Non-pigmented ciliary epithelial cell (primary cell): Measurements from ENCODE around the gene LRP1-AS.
A peak's percentile ranks its signal among the peaks of the same experiment; 100 is the strongest.

Source experiments
- DNase-seq: peaks from one replicate; pipeline ENCODE4 v3.0.0-alpha.2; 2010; ENCODE audit warnings: low read depth

The LRP1-AS gene

GRCh38 chr12:57180321-57180989 is 33.0 kb upstream of the LRP1-AS start:
- no peak for DNase-seq

- no peak for DNase-seq
Measured at GRCh38 chr12:57179331-57180086, 32.1 kb upstream of the LRP1-AS start.

GRCh38 chr12:57178213-57178612 is 30.8 kb upstream of the LRP1-AS start:
- DNase-seq: no peak

DNA sequence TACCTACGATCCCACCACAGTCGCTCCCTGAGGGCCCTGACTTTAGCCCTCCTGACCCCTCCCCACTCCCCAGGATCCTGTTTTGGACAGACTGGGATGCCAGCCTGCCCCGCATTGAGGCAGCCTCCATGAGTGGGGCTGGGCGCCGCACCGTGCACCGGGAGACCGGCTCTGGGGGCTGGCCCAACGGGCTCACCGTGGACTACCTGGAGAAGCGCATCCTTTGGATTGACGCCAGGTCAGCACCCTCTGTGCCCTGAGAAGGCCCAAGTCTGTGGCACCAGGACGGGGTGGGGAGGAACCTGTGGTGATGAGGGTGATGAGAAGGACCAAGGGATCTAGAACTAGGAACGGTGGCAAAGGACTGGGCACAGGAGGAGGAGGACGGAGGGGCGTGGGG is 29.9 kb upstream of the LRP1-AS start:
- no peak for DNase-seq

GRCh38 chr12:57176846-57177245 is 29.4 kb upstream of the LRP1-AS start:
- no peak for DNase-seq

DNA sequence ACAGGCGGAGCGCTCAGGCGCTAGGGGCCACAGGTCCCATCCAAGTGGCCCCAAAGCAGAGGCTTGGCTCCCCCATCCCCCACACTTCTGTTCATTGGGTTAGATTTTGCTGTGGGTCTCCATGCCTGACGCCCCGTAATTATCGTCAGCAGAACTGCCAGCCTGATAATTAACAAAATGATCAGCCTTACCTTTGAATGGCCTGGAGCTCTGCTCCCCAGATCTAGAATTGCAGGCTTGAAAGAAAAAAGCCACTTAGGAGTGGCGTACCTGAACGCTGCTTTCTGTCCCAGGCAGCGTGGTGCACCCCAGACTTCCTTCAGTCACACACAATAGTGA is 28.7 kb upstream of the LRP1-AS start:
- no peak for DNase-seq

GRCh38 chr12:57175428-57176138 is 28.2 kb upstream of the LRP1-AS start:
- no peak for DNase-seq

- DNase-seq: no peak
Measured at GRCh38 chr12:57173683-57174082, 26.3 kb upstream of the LRP1-AS start.

- no peak for DNase-seq
Measured at GRCh38 chr12:57173089-57173488, 25.7 kb upstream of the LRP1-AS start.

- DNase-seq: peak; percentile 47
Measured at GRCh38 chr12:57171668-57172067, 24.2 kb upstream of the LRP1-AS start.

DNA sequence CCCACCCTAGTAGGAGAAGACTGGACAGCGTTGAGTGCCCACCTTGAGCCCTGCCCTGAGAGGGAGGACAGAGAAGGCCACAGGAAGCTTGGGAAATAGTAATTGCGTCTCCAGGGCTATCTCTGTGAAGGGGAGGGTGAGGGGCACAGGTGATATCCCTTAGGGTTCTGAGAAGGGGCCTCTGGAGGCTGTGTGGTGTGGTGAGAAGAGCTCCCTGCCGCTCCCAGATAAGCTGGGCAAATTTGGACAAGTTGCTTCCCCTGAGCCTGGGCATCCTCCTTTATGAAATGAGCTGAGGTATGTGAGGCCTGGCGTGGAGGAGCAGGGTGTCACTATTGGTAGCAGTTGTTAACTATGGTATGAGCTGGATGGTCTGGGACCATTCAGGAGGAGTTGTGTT is 23.5 kb upstream of the LRP1-AS start:
- no peak for DNase-seq

DNA sequence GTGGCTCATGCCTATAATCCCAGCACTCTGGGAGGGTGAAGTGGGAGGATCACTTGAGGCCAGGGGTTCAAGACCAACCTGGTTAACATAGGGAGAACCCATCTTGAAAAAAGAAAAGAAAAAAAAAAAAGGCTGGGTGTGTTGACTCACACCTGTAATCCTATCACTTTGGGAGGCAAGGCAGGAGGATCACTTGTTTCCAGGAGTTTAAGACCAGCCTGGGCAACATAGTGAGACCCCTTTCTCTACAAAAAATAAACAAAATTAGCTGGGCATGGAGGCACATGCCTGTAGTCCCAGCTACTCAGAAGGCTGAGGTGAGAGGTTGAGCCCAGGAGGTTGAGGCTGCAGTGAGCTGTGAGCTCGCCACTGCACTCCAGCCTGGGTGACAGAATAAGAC is 23.0 kb upstream of the LRP1-AS start:
- DNase-seq: no peak

GRCh38 chr12:57169969-57170368 is 22.6 kb upstream of the LRP1-AS start:
- DNase-seq: no peak

DNA sequence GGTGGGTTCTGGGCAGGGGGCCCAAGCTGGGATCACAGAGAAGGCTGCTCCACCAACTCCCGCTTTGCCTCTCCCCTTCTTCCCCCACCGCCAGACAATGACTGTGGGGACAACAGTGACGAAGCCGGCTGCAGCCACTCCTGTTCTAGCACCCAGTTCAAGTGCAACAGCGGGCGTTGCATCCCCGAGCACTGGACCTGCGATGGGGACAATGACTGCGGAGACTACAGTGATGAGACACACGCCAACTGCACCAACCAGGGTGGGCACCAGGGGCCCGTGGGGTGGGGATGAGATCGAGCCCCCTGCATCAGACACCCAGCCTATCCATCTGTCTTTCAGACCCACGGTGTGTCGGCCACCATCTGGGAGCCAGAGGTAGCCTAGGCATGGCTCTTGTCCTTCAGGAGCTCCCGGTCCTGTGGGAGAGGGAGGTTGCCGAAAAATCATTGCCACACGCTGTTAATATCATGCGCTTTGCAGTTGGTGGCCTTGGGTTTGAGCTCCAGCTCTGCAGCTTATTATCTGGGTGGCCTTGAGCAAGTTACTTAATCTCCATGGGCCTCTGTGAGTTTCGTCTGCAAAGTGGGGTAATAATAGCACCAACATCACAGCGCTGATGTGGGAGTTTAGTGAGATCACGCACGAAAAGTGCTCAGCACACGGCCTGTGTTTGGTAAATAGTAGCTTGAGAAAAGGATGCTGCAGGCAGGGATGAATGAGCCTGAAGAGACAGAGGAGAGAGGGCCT is 21.8 kb upstream of the LRP1-AS start:
- DNase-seq: no peak

- no peak for DNase-seq
Measured at GRCh38 chr12:57168058-57168457, 20.6 kb upstream of the LRP1-AS start.

DNA sequence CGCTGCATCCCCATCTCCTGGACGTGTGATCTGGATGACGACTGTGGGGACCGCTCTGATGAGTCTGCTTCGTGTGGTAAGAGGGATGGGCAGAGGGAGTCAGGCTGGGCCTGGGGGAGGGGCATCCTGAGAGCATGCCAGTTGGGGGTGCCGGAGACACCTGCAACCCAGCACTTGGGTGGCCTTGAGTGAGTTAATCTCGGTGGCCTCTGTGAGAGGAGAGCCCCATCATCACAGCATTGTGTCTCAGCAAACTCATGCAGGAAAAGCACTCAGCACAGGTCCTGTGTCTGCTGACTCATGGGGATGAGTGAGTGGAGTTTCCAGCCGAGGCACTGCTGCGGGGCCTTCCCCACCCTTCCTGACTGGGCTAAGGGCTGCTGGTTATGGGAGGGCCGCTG is 19.6 kb upstream of the LRP1-AS start:
- peak; percentile 53 for DNase-seq

DNA sequence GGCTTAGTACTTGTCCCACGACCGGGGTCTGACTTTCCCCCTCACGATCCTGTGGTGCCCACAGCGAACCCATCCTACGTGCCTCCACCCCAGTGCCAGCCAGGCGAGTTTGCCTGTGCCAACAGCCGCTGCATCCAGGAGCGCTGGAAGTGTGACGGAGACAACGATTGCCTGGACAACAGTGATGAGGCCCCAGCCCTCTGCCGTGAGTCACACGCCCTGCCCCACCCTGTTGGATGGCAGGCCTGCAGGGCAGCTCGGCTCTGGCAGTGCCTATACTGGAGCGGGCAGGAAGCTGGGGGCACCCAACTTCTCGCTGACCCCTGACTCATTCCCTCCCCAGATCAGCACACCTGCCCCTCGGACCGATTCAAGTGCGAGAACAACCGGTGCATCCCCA is 18.3 kb upstream of the LRP1-AS start:
- no peak for DNase-seq

DNA sequence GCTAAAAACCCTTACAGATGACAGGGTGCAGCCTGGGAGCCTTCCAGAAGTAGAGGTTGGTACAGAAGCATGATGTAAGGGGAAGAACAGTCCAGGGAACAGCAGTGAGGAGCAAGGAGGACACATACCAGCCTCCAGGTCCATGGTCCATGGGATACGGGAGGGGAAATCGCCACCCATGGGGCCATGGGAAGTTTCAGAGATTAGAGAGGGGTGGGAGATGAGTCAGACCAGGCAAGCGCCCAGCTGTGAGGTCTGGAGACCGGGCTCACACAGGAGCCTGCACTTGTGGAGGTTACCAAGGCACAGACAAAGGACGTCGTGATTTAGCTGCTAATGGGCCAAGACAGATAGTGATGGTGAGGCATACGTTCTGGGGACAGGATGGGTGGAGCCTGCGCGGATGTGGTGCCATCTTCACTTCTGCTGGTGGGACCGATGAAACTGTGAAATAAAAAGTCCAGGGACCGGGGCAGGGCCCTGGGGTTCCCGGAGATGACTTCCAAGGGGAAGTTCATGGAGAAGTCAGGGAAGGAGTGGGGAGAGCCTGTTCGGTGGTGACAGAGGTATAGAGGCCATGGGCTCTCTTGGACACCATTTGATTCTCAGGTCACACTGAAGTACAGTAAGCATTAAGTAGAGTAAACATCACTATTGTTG is 17.7 kb upstream of the LRP1-AS start:
- DNase-seq: no peak

- no peak for DNase-seq
Measured at GRCh38 chr12:57164454-57164853, 17.0 kb upstream of the LRP1-AS start.

GRCh38 chr12:57162553-57163125 is 15.2 kb upstream of the LRP1-AS start:
- DNase-seq: no peak

DNA sequence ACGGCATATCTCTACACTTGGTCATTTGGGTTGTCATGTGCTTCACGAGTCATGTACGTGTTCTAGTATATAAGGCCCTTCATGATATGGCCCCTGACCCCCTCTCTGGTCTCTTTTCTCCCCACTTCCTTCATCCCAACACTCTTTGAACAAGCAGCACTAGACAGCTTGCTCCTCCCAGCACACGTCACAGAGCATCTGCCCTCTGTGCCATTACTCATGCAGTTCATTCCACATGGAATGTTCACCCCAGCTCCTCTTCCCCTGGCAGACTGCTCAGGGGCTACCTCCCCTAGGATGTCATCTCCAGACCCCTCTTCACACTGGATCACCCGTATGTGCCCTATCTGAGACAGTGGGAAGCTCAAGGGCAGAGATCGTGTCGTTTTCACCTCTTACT is 14.1 kb upstream of the LRP1-AS start:
- DNase-seq: no peak

DNA sequence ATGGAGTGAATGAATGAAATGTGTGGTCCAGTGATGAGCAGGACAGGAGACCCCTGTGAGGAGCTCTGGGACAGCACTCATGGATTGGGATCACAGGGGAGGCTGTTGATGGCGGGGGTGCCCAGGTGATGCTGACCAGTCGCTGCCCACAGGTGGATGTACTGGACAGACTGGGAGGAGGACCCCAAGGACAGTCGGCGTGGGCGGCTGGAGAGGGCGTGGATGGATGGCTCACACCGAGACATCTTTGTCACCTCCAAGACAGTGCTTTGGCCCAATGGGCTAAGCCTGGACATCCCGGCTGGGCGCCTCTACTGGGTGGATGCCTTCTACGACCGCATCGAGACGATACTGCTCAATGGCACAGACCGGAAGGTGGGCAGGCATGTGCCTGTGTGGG is 13.3 kb upstream of the LRP1-AS start:
- DNase-seq: no peak
